GM18499 (cell line): ENCODE measurements around the gene LRPAP1.

Experiments
- ATAC-seq: cut with Tn5 transposase; IDR thresholded peaks from one replicate; pipeline ENCODE4 v1.9.1; 2021; ENCODE audit warnings: moderate number of reproducible peaks; ENCODE audit not compliant: insufficient read depth, unreplicated experiment

LRPAP1 gene

GRCh38 chr4:3476936-3477749 is 55.1 kb downstream of the LRPAP1 start:
- ATAC-seq = no peak

- ATAC-seq = no peak
Measured at GRCh38 chr4:3476341-3476747, 55.9 kb downstream of the LRPAP1 start.

DNA sequence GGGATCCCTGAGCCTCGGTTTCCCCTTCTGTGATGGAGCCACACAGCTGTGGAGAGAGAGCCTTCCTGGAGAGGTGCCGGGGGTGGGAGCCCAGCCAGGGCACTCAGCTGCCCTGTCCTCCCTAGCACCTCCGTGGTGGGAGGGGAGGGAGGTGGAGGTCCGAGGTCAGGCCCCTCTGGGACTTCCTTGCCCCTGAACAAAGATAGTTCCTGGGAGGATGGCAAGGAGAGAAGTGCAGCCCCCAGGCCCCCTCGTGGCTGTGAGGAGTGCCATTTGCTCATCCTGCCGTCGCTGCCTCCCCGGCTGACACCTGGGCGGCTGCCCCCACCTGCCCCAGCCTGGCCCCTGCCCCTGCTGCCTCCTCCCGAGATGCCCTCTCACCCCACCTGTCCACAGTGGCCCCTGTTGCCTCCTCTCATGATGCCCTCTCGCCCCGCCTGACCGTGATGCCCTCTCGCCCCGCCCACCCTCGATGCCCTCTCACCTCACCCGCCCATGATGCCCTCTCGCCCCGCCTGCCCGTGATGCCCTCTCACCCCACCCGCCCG is 56.4 kb downstream of the LRPAP1 start:
- ATAC-seq = no peak

GRCh38 chr4:3475041-3475712 is 57.0 kb downstream of the LRPAP1 start:
- no peak for ATAC-seq

DNA sequence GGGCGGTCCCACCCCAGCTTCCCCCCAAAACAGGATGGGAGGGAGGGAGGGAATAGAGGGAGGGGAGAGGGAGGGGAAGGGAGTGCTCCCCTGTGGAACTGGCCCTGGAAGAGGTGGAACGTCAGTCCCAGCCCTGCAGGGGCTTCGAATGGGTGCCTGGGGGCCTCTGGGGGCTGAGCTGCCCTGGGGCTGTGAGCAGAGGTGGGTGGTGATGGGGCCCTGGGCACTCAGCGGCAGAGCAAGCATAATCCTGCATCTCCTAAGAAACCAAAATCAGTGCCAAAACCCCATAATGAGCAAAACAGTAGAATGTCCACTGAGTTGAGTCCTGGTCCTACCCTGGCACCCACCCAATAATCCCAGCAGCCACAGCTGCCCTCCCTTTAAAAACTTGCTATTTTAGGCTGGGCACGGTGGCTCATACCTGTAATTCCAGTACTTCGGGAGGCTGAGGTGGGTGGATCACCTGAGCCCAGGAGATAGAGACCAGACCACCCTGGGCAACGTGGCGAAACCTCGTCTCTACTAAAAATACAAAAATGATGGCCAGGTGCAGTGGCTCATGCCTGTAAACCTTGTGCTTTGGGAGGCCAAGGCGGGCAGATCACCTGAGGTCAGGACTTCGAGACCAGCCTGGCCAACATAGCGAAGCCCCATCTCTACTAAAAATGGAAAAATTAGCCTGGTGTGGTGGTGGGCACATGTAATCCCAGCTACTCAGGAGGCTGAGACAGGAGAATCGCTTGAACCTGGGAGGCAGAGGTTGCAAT is 58.0 kb downstream of the LRPAP1 start:
- no peak for ATAC-seq

DNA sequence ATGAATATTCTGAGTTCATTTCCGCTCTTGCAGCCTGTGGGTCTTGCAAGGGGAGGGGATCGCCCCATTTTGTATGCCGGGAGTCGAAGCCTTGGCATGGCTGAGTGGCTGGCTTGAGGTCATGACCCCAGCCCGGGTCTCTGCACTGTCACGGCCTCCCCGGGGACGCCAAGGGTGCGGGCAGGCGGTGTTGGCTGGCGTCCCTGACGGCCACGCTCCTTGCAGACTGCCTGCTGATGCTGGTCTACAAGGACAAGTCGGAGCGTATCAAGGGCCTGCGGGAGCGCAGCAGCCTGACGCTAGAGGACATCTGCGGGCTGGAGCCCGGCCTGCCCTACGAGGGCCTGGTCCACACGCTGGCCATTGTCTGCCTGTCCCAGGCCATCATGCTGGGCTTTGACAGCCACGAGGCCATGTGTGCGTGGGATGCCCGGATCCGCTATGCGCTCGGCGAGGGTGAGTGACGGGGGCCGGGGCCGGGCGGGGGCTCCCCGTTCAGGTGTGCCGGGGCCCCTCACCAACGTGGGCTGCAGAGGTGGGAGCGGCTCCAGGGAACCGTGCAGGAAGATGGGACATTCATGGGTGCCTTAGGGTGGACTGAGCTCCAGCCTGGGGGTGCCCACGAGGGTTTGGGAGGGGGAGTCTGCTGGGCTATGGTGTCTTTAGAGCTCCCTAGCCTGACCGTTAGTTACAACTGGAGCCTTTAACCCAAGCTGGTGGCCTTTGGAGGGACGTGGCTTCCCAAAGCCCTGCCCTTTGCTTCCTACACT is 58.9 kb downstream of the LRPAP1 start:
- ATAC-seq = no peak

GRCh38 chr4:3472411-3473141 is 59.6 kb downstream of the LRPAP1 start:
- ATAC-seq = no peak

GRCh38 chr4:3471886-3472285 is 60.3 kb downstream of the LRPAP1 start:
- ATAC-seq = no peak

- no peak for ATAC-seq
Measured at GRCh38 chr4:3471098-3471760, 61.0 kb downstream of the LRPAP1 start.

DNA sequence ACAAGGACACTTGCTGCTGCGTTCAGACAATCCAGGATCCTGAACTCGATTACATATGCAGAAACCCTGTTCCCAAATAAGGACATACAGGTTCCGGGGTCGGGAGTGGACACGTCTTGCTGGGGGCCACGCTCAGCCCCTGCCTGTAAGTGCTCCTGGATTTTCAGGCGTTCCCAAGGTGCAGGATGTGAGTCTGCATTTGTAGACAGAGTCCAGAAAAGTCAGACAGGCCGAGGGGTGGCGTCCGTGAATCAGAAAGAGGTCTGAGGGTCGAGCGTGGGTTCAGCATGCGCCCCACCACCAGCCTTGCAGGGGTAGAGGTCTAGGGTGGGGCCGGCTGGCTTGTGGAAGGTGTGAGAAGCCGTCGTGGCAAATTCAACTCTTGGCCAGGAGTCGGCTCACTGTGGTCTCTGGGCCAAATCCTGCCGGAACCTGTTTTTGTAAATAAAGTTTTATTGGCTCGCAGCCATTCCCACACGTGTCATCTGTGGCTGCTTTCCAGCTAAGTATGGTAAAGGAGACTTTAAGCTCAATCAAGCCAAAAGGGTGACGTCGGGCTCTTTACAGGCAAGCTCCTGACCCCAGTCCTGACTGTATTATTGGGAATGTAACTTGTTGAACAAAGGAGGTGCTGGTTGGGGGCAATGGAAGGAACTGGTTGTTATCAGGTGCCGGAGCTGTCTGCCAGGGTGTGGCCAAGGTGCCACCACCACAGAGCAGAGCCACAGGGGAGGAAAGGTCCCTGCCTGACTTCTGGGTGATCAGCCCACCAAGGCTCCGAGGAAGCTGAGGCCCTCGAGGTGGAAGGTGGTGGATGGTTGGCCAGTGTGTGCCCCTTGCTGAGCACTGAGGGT is 61.8 kb downstream of the LRPAP1 start:
- ATAC-seq = no peak

- ATAC-seq = no peak
Measured at GRCh38 chr4:3469386-3470243, 62.6 kb downstream of the LRPAP1 start.

DNA sequence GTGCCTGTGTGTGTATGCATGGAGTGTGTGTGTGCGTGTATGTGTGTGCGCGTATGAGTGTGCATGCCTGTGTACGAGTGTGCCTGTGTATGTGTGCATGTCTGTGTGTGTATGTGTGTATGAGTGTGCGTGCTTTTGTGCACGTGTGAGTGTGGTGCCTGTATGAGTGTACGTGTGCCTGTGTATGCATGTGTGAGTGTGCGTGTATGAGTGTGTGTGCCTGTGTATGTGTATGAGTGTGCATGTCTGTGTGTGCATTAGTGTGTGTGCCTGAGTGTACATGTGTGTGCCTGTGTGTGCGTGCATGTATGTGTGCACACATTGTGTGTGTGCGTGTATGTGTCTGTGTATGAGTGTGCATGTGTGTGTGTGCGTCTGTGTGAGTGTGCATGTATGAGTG is 63.4 kb downstream of the LRPAP1 start:
- no peak for ATAC-seq

DNA sequence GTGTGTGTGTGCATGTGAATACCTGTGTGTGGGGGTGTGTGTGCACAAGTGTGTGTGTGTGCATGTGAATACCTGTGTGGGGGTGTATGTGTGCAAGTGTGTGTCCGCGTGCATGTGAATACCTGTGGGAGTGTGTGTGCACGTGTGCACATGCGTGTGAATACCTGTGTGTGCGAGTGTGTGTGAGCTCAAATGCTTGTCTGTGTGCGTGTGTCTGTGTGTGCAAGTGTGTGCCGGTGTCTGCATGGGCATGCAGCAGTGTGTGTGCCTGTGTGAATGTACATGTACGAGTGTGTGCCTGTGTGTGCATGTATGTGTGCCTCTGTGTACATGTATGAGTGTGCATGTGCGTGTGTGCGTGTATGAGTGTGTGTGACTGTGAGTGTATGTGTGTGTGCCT is 64.1 kb downstream of the LRPAP1 start:
- ATAC-seq = no peak

GRCh38 chr4:3467601-3468031 is 64.6 kb downstream of the LRPAP1 start:
- no peak for ATAC-seq

- ATAC-seq = no peak
Measured at GRCh38 chr4:3466691-3467600, 65.3 kb downstream of the LRPAP1 start.
